GM12801 (cell line): ENCODE results near the gene ATP9A.

Experiments
- CTCF ChIP-seq: IDR thresholded peaks from one replicate; pipeline ENCODE4 v1.5.1; 2011; ENCODE audit warnings: control low read depth; ENCODE audit not compliant: insufficient read length; ENCODE audit errors: extremely low read depth

ATP9A gene

DNA sequence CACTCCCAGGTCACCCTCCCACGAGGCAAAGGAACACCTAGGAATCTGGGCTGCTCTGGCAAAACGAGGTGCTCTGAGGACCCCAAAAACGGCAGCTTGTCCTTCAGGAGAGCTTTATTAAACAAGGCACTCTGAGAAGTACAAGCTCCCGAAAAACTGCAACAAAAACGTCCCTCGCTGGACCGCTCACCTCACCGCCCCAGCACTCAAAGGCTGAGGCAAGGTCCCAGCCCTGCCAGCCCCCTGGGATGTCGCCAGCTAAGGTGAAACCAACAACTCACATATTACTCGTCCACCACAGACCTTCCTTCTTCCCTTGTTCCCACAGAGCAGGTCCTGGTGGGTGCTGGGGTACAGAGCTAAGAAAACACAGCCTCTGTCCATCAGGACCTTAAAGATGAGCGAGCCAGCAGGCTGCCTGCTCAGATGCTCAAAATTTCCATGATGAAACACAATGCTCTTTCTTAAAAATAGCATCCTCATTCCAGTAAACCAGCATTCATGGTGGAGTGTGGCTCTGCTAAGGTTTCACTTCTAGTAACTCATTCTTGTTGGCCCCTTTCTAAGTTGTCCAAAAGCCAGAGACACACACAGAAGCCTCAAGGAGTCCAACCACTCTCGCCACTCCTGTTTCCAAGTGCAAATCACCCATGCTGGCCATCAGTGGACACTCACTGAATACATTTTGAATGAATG is 35.9 kb downstream of the ATP9A start:
- no peak for TF ChIP-seq CTCF

DNA sequence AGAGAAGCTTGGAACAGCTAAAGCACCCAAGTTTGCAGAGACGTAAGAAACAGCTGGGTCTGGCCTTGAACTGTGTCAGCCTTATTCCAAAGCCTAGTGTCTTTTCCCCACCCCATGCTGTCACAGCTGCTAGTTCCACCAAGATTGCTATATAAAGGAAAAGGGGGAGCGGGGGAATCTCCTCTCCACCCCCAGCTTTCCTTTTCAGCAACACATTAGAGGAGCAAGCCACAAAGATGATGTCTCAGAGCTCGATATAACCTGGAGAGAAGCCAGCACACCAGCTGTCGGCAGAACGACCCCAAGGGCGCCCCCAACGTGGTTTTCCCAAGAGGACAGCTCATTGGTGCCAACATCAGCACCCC is 36.5 kb downstream of the ATP9A start:
- TF ChIP-seq CTCF: no peak

- no peak for TF ChIP-seq CTCF
Measured at GRCh38 chr20:51729771-51730170, 38.4 kb downstream of the ATP9A start.

GRCh38 chr20:51728737-51729136 is 39.5 kb downstream of the ATP9A start:
- no peak for TF ChIP-seq CTCF

DNA sequence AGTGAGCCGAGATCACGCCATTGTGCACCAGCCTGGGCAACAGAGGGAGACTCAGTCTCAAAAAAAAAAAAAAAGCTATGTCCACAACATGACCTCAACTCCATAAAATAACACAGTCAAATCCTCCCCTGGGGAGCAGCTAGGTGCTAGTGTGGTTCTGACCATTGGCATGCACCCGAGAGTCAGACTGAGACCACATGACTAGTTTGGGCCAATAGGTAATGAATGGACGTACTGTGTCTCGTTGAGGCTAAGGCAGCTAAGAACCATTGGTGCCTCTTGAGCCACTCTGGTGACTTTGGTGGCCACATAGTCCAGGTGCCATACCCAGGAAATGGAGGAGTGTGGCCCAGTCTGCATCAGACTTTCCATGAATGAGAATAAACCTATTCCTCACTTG is 40.3 kb downstream of the ATP9A start:
- TF ChIP-seq CTCF: no peak

GRCh38 chr20:51725584-51726176 is 42.5 kb downstream of the ATP9A start:
- TF ChIP-seq CTCF: no peak

GRCh38 chr20:51720854-51721253 is 47.3 kb downstream of the ATP9A start:
- no peak for TF ChIP-seq CTCF
